GM12891 (cell line): ENCODE data around the gene PHETA1. TPM values are rescaled to one million over a fixed set of nuclear protein-coding genes. Genes with fewer than 3 reads are reported as not detected.
A peak's percentile ranks its signal among the peaks of the same experiment; 100 is the strongest.

ENCODE experiments used
- DNase-seq: peaks from one replicate; pipeline ENCODE4 v3.0.0; 2011; ENCODE audit warnings: low spot score; ENCODE audit not compliant: insufficient read length
- FAIRE-seq: peaks from 2 replicates; lab custom pipeline; 2011; peaks lifted over from hg19 to GRCh38; lab: Jason Lieb, UNC
- PAX5 ChIP-seq: IDR thresholded peaks from 2 replicates; pipeline ENCODE4 v1.6.1; 2011; ENCODE audit warnings: low read length, moderate library complexity, mild to moderate bottlenecking; ENCODE audit not compliant: insufficient read depth, severe bottlenecking
- POLR2A ChIP-seq: IDR thresholded peaks from 2 replicates; pipeline ENCODE4 v1.6.1; 2011; ENCODE audit warnings: low read depth, low read length, control low read depth
- POLR2AphosphoS5 ChIP-seq: IDR thresholded peaks from 2 replicates; pipeline ENCODE4 v1.6.1; 2011; ENCODE audit warnings: low read depth, low read length, control low read depth
- POU2F2 ChIP-seq: IDR thresholded peaks from 2 replicates; pipeline ENCODE4 v1.6.1; 2011; ENCODE audit warnings: low read depth, mild to moderate bottlenecking, control low read depth, low read length, moderate library complexity
- SPI1 ChIP-seq: IDR thresholded peaks from 2 replicates; pipeline ENCODE4 v1.6.1; 2011; ENCODE audit warnings: low read depth, low read length, control low read depth
- TAF1 ChIP-seq: IDR thresholded peaks from 2 replicates; pipeline ENCODE4 v1.6.1; 2011; ENCODE audit warnings: low read depth, low read length, control low read depth
- polyA plus RNA-seq: library from polyadenylated mRNA; unstranded; fragments of >200 nt; gene quantifications from one replicate; pipeline ENCODE4 v1.2.1, GENCODE V29; 2012; ENCODE audit warnings: low read depth, missing spikeins, inconsistent platforms; ENCODE audit not compliant: missing spikeins

Gene PHETA1, protein sequence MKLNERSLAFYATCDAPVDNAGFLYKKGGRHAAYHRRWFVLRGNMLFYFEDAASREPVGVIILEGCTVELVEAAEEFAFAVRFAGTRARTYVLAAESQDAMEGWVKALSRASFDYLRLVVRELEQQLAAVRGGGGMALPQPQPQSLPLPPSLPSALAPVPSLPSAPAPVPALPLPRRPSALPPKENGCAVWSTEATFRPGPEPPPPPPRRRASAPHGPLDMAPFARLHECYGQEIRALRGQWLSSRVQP
- 0.68 TPM for polyA plus RNA-seq

DNA sequence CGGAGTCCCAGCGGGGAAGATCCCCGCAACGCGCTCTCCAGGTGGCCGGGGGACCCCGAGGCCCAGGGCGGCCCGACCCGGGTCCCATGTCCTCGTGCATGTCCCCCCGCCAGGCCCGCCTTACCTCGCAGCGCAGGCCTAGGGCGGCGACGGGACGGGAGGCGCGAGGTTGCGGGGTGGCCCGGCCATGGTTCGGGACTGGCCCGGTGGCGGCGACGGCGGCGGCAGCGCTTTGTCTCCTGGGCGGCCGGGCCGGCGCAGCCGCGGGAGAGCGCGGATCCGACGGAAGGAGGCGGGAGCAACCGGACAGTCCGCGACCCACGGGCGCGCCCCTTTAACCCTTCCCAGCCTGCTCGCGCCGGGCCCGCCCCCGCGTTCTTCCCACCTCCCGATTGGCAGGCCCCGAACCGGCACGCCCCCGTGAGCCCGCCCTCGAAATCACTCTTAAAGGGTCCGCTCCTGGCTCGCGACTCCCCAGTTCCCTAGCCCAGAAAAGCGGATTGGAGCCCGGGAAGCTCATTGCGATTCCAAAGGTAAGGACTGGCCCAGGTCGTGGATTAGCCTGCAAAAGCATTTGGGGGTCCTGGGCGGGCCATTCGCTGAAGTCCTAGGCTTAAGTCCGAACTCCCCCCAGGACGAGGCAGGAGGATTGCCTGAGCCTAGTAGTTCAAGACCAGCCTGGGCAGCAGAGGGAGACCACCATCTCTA lies at the start of gene PHETA1:
PHETA1 (minus strand) TSS at position 308 of the 708 bp plus-strand sequence. CDS start 5,668 bp downstream, outside the sequence.
- DNase-seq = peak; percentile 93
- TF ChIP-seq SPI1 (peak; percentile 19; the same call in 1 of the 2 replicates), POLR2AphosphoS5 (no peak)
- peak; percentile 90 for FAIRE-seq

- no peak for DNase-seq
- TF ChIP-seq POLR2AphosphoS5 (no peak), POU2F2 (no peak), POLR2A (no peak), SPI1 (no peak), PAX5 (no peak), TAF1 (no peak)
Measured at GRCh38 chr12:111418594-111418880, 49.6 kb upstream of the PHETA1 start.

DNA sequence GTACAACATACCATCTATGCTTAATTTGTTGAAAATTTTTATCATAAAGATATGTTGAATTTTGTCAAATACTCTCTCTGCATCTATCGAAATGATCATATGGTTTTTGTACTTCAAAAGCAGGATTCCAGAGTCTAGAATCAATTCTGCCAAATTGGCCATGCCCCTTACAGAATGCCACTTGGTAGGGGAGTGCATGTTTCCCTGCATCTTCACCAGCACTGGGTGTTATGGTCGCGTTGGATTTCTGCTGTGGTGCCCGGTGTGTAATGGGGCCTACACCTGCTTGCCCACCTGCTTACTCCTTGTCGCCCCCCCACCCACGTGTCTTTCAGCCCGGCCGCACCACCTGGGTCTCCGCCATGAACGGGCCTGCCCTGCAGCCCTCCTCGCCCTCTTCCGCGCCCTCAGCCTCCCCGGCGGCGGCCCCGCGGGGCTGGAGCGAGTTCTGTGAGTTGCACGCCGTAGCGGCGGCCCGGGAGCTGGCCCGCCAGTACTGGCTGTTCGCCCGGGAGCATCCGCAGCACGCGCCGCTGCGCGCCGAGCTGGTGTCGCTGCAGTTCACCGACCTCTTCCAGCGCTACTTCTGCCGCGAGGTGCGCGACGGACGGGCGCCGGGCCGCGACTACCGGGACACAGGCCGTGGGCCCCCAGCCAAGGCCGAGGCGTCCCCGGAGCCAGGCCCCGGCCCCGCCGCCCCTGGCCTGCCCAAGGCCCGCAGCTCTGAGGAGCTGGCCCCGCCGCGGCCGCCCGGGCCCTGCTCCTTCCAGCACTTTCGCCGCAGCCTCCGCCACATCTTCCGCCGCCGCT lies 49.1 kb upstream of the PHETA1 start:
- no peak for TF ChIP-seq TAF1
- no peak for TF ChIP-seq PAX5
- TF ChIP-seq POLR2AphosphoS5 = no peak
- TF ChIP-seq POU2F2 = no peak
- TF ChIP-seq POLR2A = no peak
- no peak for TF ChIP-seq SPI1
- no peak for FAIRE-seq
- DNase-seq = no peak

More at GRCh38 chr12:111418594-111418880, 49.6 kb upstream of the PHETA1 start:
- no peak for FAIRE-seq

- FAIRE-seq = no peak
- TF ChIP-seq TAF1 = no peak
- TF ChIP-seq POLR2AphosphoS5 = no peak
- TF ChIP-seq SPI1 = no peak
- TF ChIP-seq POU2F2 = no peak
- no peak for TF ChIP-seq PAX5
- TF ChIP-seq POLR2A = no peak
- no peak for DNase-seq
Measured at GRCh38 chr12:111417290-111417689, 48.4 kb upstream of the PHETA1 start.

- FAIRE-seq (peak; percentile 13), DNase-seq (no peak)
- TF ChIP-seq POLR2A (no peak), POLR2AphosphoS5 (0 out of 2 replicates have a peak, but pooled peaks have one; percentile 52)
Measured at GRCh38 chr12:111414711-111415252, 45.9 kb upstream of the PHETA1 start.

DNA sequence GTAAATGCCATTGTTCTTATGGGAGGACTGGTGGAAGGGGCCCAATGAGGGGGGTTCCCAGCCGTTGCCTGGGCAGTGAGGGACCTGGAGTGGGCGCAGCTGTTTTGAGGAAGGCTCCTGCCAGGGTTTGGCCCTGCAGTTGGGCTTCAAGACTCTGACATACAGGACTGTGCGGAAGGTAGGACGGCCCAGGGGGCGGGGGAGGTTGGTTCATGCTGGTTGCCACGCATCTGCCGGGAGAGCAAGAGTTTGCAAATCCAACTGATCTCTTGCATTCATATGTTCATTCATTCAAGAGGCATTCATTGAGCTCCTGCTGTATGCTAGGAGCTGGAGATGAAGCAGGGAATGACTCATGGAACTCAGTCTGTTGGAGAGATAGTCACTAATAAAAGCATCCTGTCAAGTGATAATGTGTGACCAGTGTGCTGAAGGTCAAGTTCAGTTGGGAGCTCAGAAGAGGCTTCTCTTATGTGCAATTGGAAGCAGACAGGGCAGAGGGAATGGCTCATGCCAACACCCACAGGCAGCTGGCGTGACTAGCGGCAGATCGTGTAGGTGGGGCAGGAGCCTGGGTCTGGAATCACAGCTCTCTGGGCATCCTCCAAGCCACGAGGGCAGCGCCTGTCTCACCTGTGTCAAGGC lies 44.7 kb upstream of the PHETA1 start:
- DNase-seq = no peak
- peak; percentile 13 for FAIRE-seq
- TF ChIP-seq TAF1 (no peak), PAX5 (no peak)

GRCh38 chr12:111412830-111413441 lies 44.0 kb upstream of the PHETA1 start:
- DNase-seq (no peak), FAIRE-seq (no peak)
- no peak for TF ChIP-seq SPI1
- no peak for TF ChIP-seq POLR2A
- no peak for TF ChIP-seq PAX5
- TF ChIP-seq TAF1 = no peak
- no peak for TF ChIP-seq POU2F2
- TF ChIP-seq POLR2AphosphoS5 = no peak

DNA sequence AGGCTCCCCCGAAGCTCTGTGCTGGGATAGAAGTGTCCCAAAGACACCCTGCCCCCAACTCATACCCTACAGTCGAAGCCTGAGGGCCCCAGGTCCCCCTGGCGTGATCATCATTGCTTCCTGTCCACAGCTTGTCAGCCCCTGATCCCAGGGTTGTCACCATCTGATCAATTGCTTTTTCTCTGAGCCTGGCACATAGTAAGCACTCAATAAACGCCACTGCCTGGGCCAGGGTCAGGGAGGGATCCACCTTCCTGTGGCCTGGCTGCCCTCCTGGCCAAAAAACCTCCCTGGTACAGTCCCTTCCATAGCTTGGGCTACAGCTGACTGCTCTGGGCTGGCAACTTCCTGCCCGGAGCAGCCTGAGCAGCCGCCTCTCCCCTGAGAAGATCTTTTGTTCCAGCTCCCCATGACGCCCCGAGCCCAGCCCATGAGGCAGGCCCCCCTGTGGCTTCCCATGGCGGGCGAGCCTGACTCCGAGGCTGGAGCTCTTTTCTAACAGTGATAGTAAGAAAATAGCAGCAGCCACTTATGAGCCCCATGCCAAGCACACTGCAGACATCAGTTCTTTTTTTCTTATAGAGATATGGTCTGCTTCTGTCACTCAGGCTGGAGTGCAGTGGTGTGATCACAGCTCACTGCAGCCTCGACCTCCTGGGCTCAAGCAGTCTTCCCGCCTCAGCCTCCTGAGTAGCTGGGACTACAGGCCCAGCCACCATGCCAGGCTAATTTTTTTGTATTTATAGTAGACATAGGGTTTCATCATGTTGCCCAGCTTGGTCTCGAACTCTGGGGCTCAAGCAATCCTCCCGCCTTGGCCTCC lies 43.3 kb upstream of the PHETA1 start:
- FAIRE-seq (peak; percentile 55), DNase-seq (no peak)
- no peak for TF ChIP-seq TAF1
- TF ChIP-seq SPI1 = no peak
- no peak for TF ChIP-seq POU2F2
- TF ChIP-seq POLR2AphosphoS5 = no peak
- no peak; the same call in 1 of the 2 replicates for TF ChIP-seq POLR2A
- no peak for TF ChIP-seq PAX5
